Activated CD4-positive, alpha-beta T cell treated with anti-CD3 and anti-CD28 coated beads, Interleukin-2, amount 10 ng/mL, durations not matched to agents 24 days and 14 days (primary cell): Measurements from ENCODE around the gene TOP3A. TPM values are rescaled to one million over a fixed set of nuclear protein-coding genes. Genes with fewer than 3 reads are reported as not detected.

Experiments
- DNase-seq: peaks from one replicate; pipeline ENCODE4 v3.0.0; 2022
- H3K27ac Mint-ChIP-seq: one replicate; pipeline ENCODE4 v1.8.0; 2022; ENCODE audit warnings: mild to moderate bottlenecking, mixed read lengths
- H3K27me3 Mint-ChIP-seq: one replicate; pipeline ENCODE4 v1.8.0; 2022; ENCODE audit warnings: mixed read lengths
- H3K36me3 Mint-ChIP-seq: one replicate; pipeline ENCODE4 v1.8.0; 2022; ENCODE audit warnings: low read depth, mild to moderate bottlenecking, mixed read lengths
- H3K4me1 Mint-ChIP-seq: one replicate; pipeline ENCODE4 v1.8.0; 2021; ENCODE audit warnings: mixed read lengths
- H3K4me3 Mint-ChIP-seq: one replicate; pipeline ENCODE4 v1.8.0; 2022; ENCODE audit warnings: mild to moderate bottlenecking, moderate library complexity, mixed read lengths
- H3K9me3 Mint-ChIP-seq: one replicate; pipeline ENCODE4 v1.8.0; 2021; ENCODE audit warnings: mixed read lengths
- intact Hi-C: fragments of 100-400 bp; cut with micrococcal nuclease; formaldehyde crosslinking; loops from one replicate; pipeline ENCODE4 v1.15.1; 2023
- total RNA-seq: library from RNA; stranded (reverse); gene quantifications from 2 replicates; pipeline ENCODE4 v1.2.3, GENCODE V29; 2022

The TOP3A gene
- total RNA-seq, 1 donor from 2014 or later = 88.2 TPM

GRCh38 chr17:18250259-18250658, 64.5 kb downstream of the TOP3A start:
- Mint-ChIP-seq H3K36me3 (peaks cover 59% of the 10 kb centered on the region), H3K4me3 (no peak overlapping the region), H3K27ac (no peak overlapping the region), H3K9me3 (no peaks in the 10 kb centered on the region), H3K27me3 (no peaks in the 10 kb centered on the region), H3K4me1 (peaks cover 6% of the 10 kb centered on the region)
- no peak for DNase-seq
- intact Hi-C loops = no loop called here

GRCh38 chr17:18248811-18249210, 66.0 kb downstream of the TOP3A start:
- no peak overlapping the region for H3K4me3 Mint-ChIP-seq
- peaks cover 53% of the 10 kb centered on the region for H3K36me3 Mint-ChIP-seq
- H3K27me3 Mint-ChIP-seq = no peaks in the 10 kb centered on the region
- no peak overlapping the region for H3K27ac Mint-ChIP-seq
- intact Hi-C loops = loop anchor here (2.0 kb wide), 1 partner anchor 66 kb away; the partner anchor contains the start of genes SMCR8 and TOP3A
- no peaks in the 10 kb centered on the region for H3K9me3 Mint-ChIP-seq
- peaks cover 6% of the 10 kb centered on the region for H3K4me1 Mint-ChIP-seq
- no peak for DNase-seq

GRCh38 chr17:18248300-18248731, 66.5 kb downstream of the TOP3A start:
- no peaks in the 10 kb centered on the region for H3K9me3 Mint-ChIP-seq
- DNase-seq = peak; percentile 90
- peaks cover 6% of the 10 kb centered on the region for H3K4me1 Mint-ChIP-seq
- no peaks in the 10 kb centered on the region for H3K27me3 Mint-ChIP-seq
- H3K36me3 Mint-ChIP-seq = peaks cover 50% of the 10 kb centered on the region
- no peak overlapping the region for H3K4me3 Mint-ChIP-seq
- H3K27ac Mint-ChIP-seq = no peak overlapping the region
- intact Hi-C loops = loop anchor here (2.0 kb wide), 1 partner anchor 66 kb away; the partner anchor contains the start of genes SMCR8 and TOP3A

GRCh38 chr17:18247613-18248001, 67.2 kb downstream of the TOP3A start:
- H3K9me3 Mint-ChIP-seq = no peaks in the 10 kb centered on the region
- H3K4me3 Mint-ChIP-seq = no peak overlapping the region
- no peaks in the 10 kb centered on the region for H3K27me3 Mint-ChIP-seq
- H3K27ac Mint-ChIP-seq = no peak overlapping the region
- DNase-seq = no peak
- H3K4me1 Mint-ChIP-seq = peaks cover 6% of the 10 kb centered on the region
- intact Hi-C loops = loop anchor here (2.0 kb wide), 1 partner anchor 67 kb away; the partner anchor contains the start of genes SMCR8 and TOP3A
- H3K36me3 Mint-ChIP-seq = peaks cover 47% of the 10 kb centered on the region

- no peak overlapping the region for H3K27ac Mint-ChIP-seq
- DNase-seq = peak; percentile 83
- no peaks in the 10 kb centered on the region for H3K9me3 Mint-ChIP-seq
- H3K36me3 Mint-ChIP-seq = peaks cover 44% of the 10 kb centered on the region
- H3K27me3 Mint-ChIP-seq = no peaks in the 10 kb centered on the region
- H3K4me3 Mint-ChIP-seq = no peak overlapping the region
- intact Hi-C loops = no loop called here
- peaks cover 6% of the 10 kb centered on the region for H3K4me1 Mint-ChIP-seq
Measured at GRCh38 chr17:18246880-18247612, 67.7 kb downstream of the TOP3A start.

- peaks cover 37% of the 10 kb centered on the region for H3K36me3 Mint-ChIP-seq
- no peak for DNase-seq
- no peak overlapping the region for H3K27ac Mint-ChIP-seq
- H3K9me3 Mint-ChIP-seq = no peaks in the 10 kb centered on the region
- H3K4me1 Mint-ChIP-seq = peaks cover 6% of the 10 kb centered on the region
- no peaks in the 10 kb centered on the region for H3K27me3 Mint-ChIP-seq
- intact Hi-C loops = no loop called here
- no peak overlapping the region for H3K4me3 Mint-ChIP-seq
Measured at GRCh38 chr17:18246109-18246725, 68.6 kb downstream of the TOP3A start.

GRCh38 chr17:18245038-18245776, 69.6 kb downstream of the TOP3A start:
- intact Hi-C loops = no loop called here
- H3K4me3 Mint-ChIP-seq = no peak overlapping the region
- no peak for DNase-seq
- no peaks in the 10 kb centered on the region for H3K9me3 Mint-ChIP-seq
- no peak overlapping the region for H3K27ac Mint-ChIP-seq
- H3K36me3 Mint-ChIP-seq = peaks cover 31% of the 10 kb centered on the region
- peaks cover 4% of the 10 kb centered on the region for H3K4me1 Mint-ChIP-seq
- no peaks in the 10 kb centered on the region for H3K27me3 Mint-ChIP-seq

GRCh38 chr17:18241229-18241871, 73.4 kb downstream of the TOP3A start:
- H3K27me3 Mint-ChIP-seq = no peaks in the 10 kb centered on the region
- no peak for DNase-seq
- peaks cover 11% of the 10 kb centered on the region for H3K36me3 Mint-ChIP-seq
- intact Hi-C loops = no loop called here
- H3K4me1 Mint-ChIP-seq = no peaks in the 10 kb centered on the region
- no peak overlapping the region for H3K27ac Mint-ChIP-seq
- no peak overlapping the region for H3K4me3 Mint-ChIP-seq
- no peaks in the 10 kb centered on the region for H3K9me3 Mint-ChIP-seq

- DNase-seq = no peak
- no peak overlapping the region for H3K4me3 Mint-ChIP-seq
- no peaks in the 10 kb centered on the region for H3K9me3 Mint-ChIP-seq
- H3K27me3 Mint-ChIP-seq = no peaks in the 10 kb centered on the region
- intact Hi-C loops = no loop called here
- peaks cover 10% of the 10 kb centered on the region for H3K36me3 Mint-ChIP-seq
- no peak overlapping the region for H3K27ac Mint-ChIP-seq
- peaks cover 6% of the 10 kb centered on the region for H3K4me1 Mint-ChIP-seq
Measured at GRCh38 chr17:18240449-18240848, 74.3 kb downstream of the TOP3A start.

GRCh38 chr17:18238299-18238698, 76.5 kb downstream of the TOP3A start:
- intact Hi-C loops = no loop called here
- DNase-seq = no peak

GRCh38 chr17:18237461-18237860, 77.3 kb downstream of the TOP3A start:
- Mint-ChIP-seq H3K4me1 (peaks cover 6% of the 10 kb centered on the region), H3K4me3 (no peak overlapping the region), H3K9me3 (no peaks in the 10 kb centered on the region), H3K27ac (no peak overlapping the region), H3K27me3 (no peaks in the 10 kb centered on the region), H3K36me3 (peaks cover 4% of the 10 kb centered on the region)
- intact Hi-C loops = no loop called here
- no peak for DNase-seq

More at GRCh38 chr17:18238299-18238698, 76.5 kb downstream of the TOP3A start:
- H3K4me1 Mint-ChIP-seq = peaks cover 6% of the 10 kb centered on the region
- H3K36me3 Mint-ChIP-seq = peaks cover 7% of the 10 kb centered on the region
- H3K27ac Mint-ChIP-seq = no peak overlapping the region
- no peaks in the 10 kb centered on the region for H3K27me3 Mint-ChIP-seq
- H3K4me3 Mint-ChIP-seq = no peak overlapping the region
- H3K9me3 Mint-ChIP-seq = no peaks in the 10 kb centered on the region

GRCh38 chr17:18236494-18236893, 78.3 kb downstream of the TOP3A start:
- DNase-seq = no peak
- no peaks in the 10 kb centered on the region for H3K9me3 Mint-ChIP-seq
- peaks cover 6% of the 10 kb centered on the region for H3K4me1 Mint-ChIP-seq
- no peaks in the 10 kb centered on the region for H3K27me3 Mint-ChIP-seq
- H3K4me3 Mint-ChIP-seq = no peak overlapping the region
- no peak overlapping the region for H3K27ac Mint-ChIP-seq
- intact Hi-C loops = no loop called here
- H3K36me3 Mint-ChIP-seq = peaks cover 4% of the 10 kb centered on the region

- H3K9me3 Mint-ChIP-seq = no peaks in the 10 kb centered on the region
- DNase-seq = no peak
- H3K27ac Mint-ChIP-seq = peak overlapping the region; percentile 58
- intact Hi-C loops = no loop called here
- H3K27me3 Mint-ChIP-seq = no peaks in the 10 kb centered on the region
- peaks cover 2% of the 10 kb centered on the region for H3K36me3 Mint-ChIP-seq
- peaks cover 6% of the 10 kb centered on the region for H3K4me1 Mint-ChIP-seq
- H3K4me3 Mint-ChIP-seq = no peak overlapping the region
Measured at GRCh38 chr17:18235743-18236256, 79.0 kb downstream of the TOP3A start.
